Measurements from ENCODE around the gene SUCLG2.

SUCLG2 gene

GRCh38 chr3:67509471-67510075 is 144.8 kb downstream of the SUCLG2 start:
- no peak for DNase-seq (ENCODE audit: low spot score)

GRCh38 chr3:67507584-67507983 is 146.8 kb downstream of the SUCLG2 start:
- DNase-seq (ENCODE audit: low spot score) = no peak

DNA sequence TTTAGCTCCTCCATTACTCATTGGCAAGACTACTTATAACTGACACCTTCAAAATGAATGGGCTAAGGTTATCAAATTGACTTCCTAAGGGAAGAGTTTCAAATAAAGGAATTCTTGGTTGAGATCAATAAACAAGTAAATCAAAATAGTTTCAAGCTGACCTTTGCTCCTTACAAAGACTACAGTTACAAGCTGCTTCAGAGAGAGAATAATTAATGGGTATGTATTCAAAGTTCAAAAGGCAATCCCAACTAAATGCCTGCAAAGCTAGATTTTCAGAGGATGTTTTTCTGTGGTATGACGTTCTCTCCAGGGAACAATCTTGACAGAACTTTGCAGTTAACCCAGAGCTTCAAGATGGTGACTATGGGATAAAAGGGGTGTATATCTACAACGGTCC is 153.7 kb downstream of the SUCLG2 start:
- DNase-seq (ENCODE audit: low spot score) = no peak

DNA sequence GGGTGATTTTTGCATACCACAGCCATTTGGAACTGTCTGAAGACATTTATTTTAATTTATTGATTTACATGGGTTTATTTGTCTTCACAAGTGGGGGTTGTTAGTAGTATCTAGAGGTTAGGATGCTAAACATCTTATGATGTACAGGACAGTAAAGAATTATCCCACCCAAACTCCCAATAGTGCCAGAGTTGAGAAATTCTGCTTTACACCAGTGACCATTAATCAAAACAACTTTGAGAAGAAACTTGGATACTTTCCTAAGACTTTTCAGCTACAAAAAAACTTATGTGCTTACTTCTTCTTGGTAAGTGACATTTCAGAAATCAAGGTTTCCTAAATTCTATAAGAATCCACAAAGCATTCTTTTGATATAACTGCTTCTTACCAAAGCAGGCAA is 156.7 kb downstream of the SUCLG2 start:
- no peak for DNase-seq (ENCODE audit: low spot score)

DNA sequence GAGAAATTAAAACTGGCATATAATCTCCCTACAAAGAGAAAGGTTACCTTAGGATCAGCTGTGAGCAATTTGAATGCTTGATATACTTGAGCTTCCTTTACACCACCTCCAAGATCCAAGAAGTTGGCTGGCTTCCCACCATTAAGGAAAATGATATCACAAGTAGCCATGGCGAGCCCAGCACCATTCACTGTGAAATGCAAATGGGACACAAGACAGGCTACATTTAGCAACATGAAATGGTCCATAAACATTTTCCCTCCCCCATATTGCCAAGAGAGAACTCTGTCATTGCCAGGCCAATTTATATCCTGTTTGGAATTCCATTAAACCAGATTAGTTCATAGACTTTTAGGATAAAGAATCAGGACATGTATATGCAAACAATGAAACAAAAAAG is 158.7 kb downstream of the SUCLG2 start:
- DNase-seq (ENCODE audit: low spot score) = no peak

- no peak for DNase-seq (ENCODE audit: low spot score)
Measured at GRCh38 chr3:67493808-67494207, 160.6 kb downstream of the SUCLG2 start.

DNA sequence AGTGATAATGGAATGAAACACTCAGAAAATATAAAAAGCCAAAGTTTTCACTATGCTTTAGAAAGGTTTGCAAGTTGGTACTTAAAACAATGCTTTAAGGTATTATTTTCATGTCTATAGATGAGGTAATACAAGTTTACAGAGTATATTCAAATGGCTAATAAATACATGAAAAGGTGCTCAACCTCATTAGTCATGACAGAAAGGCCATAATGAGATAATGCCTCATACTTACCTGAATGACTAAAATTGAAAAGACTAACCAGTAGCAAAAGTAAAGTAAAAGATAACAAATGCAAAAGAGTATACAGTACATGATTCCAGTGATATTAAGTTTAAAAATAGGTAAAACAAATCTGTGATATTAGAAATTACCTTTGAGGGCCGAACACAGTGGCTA is 163.8 kb downstream of the SUCLG2 start:
- DNase-seq (ENCODE audit: low spot score) = no peak

DNA sequence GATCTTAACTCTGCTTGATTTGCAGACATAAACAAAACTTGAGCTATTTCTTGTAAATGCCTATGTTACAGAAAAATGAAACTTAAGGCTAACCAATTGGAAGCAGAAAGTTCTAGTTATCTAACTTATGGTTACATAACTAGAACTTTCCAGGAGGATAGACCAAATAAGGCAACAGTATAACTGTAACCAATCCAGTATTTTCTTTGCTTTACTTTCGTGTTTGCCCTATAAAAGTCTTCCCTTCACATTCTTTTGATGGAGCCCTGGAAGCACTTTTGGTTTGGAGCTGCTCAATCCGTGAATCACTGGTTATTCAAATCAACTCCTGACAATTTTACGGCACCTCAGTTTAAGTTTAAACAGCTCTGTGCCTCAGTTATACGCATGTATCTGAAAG is 164.6 kb downstream of the SUCLG2 start:
- DNase-seq (ENCODE audit: low spot score) = no peak

- no peak for DNase-seq (ENCODE audit: low spot score)
Measured at GRCh38 chr3:67487564-67488114, 166.8 kb downstream of the SUCLG2 start.

- DNase-seq (ENCODE audit: low spot score) = no peak
Measured at GRCh38 chr3:67486883-67487282, 167.5 kb downstream of the SUCLG2 start.

GRCh38 chr3:67484085-67484484 is 170.3 kb downstream of the SUCLG2 start:
- no peak for DNase-seq (ENCODE audit: low spot score)

DNA sequence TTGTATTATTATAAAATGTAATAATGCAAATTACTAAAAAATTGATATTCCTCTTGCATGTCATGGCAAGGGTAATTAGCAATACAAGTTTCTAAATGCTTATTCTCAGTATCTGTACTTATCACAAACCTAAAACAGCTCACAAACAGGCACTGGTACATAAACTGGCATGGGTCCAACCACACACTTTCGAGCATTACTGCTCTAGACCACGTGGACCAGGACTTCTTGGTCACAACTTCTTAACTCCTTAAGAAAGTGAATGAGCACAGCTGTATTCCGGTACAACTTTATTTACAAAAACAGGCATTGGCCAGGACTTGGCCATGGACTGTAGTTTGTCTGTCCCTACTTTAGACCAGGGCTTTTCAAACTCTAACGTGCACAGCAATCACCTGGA is 173.3 kb downstream of the SUCLG2 start:
- no peak for DNase-seq (ENCODE audit: low spot score)

- no peak for DNase-seq (ENCODE audit: low spot score)
Measured at GRCh38 chr3:67478423-67478822, 176.0 kb downstream of the SUCLG2 start.

DNA sequence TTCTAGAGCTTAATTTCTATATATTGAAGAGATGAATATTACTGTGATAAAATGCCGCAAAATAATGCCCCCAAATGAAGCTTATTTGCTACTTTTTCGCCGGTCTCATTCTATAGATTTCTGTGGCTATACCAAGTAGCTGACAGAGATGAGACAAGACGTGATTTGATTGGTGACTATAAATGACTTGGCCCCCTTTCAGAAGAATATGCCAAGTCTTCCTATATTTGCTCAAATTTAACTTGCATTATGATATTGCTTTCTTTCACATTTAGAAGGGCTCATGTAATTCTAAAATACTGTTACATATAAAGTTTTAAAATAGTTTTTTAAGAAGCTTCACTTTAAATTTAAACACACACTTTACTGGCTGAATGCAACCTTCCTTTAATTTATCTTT is 180.1 kb downstream of the SUCLG2 start:
- DNase-seq (ENCODE audit: low spot score) = no peak

DNA sequence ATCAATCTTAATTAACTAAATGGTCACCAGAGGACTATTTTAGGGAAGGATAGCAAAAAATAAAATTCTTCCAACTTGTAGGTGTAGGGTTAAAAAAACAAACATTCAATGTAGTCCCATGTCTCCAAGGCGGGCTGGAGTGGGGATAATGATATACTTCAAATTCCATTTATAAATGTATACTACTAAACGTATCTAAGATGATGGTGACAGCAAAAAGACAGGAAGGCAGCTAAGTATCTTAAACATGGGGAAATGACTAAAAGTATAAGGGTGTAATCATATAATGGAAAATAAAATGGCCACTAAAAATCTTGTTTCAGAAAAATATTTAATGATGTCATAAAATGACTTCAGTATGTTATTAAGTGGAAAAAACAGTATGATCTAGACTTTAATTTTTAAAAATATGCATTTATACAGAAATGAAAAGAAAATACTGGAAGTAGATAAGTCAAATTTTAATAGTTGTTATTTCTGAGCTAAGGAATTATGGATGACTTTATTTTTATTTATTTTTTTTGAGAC is 181.7 kb downstream of the SUCLG2 start:
- DNase-seq (ENCODE audit: low spot score) = no peak

DNA sequence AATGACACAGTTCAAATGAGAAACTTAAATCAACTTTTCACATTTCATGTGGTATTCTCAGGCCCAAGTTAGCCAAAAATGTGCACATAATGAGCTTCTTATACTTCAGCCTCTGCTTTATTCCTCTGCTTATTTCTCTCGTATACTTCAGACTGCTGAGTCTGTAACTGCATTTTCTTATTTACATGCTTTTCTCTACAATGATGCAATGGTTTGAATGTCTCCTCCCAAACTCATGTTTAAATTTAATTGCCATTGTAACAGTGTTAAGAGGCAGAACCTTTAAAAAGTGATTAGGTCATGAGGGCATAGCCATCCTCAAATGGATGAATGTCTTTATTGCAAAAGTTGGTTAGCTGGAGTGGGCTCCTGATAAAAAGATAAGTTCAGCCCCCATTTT is 184.2 kb downstream of the SUCLG2 start:
- no peak for DNase-seq (ENCODE audit: low spot score)

DNA sequence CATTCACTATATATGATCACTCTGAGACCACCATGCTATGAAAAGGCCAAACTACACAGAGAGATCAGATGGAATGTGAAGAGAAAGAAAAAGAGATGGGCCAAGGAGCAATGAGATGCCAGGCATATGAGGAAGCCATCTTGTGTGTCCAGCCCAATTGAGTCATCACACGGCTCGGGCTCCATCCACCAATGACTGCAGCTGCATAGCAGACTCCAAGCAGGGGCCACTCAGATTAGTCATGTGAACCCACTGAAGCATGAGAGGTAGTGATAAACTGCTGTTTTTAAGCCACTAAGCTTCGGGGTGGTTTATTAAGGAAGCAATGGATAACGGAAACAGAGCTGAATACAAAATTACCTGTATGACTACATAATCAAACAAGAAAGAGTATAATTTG is 185.9 kb downstream of the SUCLG2 start:
- DNase-seq (ENCODE audit: low spot score) = peak; percentile 43

- DNase-seq (ENCODE audit: low spot score) = no peak
Measured at GRCh38 chr3:67463656-67464055, 190.8 kb downstream of the SUCLG2 start.

DNA sequence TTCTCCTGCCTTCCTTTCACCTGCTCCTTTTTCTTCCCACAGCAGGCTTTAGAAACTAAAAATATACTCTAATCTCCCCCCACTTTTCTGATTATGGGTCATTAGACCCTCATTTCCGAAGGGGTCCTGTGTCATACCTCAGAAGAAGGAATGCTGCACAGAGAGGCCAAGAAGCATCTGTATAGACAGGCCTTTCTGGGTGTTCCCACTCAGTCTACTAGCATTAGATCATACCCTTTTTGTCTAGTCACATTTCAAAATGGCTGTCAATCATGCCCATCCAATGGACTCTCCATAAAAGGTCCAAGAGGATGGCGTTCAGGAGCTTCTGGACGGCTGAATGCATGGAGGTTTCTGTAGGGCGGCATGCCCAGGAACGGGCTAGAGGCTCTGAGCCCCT is 192.2 kb downstream of the SUCLG2 start:
- DNase-seq (ENCODE audit: low spot score) = no peak

- DNase-seq (ENCODE audit: low spot score) = no peak
Measured at GRCh38 chr3:67461667-67462142, 192.7 kb downstream of the SUCLG2 start.

GRCh38 chr3:67460841-67461510 is 193.4 kb downstream of the SUCLG2 start:
- no peak for DNase-seq (ENCODE audit: low spot score)

- no peak for DNase-seq (ENCODE audit: low spot score)
Measured at GRCh38 chr3:67459796-67460195, 194.6 kb downstream of the SUCLG2 start.

GRCh38 chr3:67458896-67459530 is 195.4 kb downstream of the SUCLG2 start:
- no peak for DNase-seq (ENCODE audit: low spot score)

Data from RKO (cell line).